ENCODE data around the gene EZH1. TPM values are rescaled to one million over a fixed set of nuclear protein-coding genes. Genes with fewer than 3 reads are reported as not detected.
A peak's percentile ranks its signal among the peaks of the same experiment; 100 is the strongest.

Gene EZH1
- total RNA-seq (10 to 100 TPM; 72.6 to 77.0 TPM), total RNA-seq (135 to 241 reads per million in 2 donors)

GRCh38 chr17:42744806-42745617 lies at the start of gene EZH1:
EZH1 (minus strand) TSS chr17:42745040; CDS start chr17:42728941, 16,099 bp downstream.
- H3K36me3 Mint-ChIP-seq (ENCODE audit: low read depth) = no peaks in the 10 kb centered on the region
- peak within 1 kb of the TSS; percentile 86 for H3K27ac Mint-ChIP-seq
- H3K4me3 Mint-ChIP-seq = peak within 1 kb of the TSS; percentile 94
- no peaks in the 10 kb centered on the region for H3K9me3 ChIP-seq (ENCODE audit: control insufficient read depth, low read length, poor library complexity, severe bottlenecking)
- H3K4me1 Mint-ChIP-seq = peaks cover 15% of the 10 kb centered on the region
- DNase-seq = peak; percentile 89 to 93 (median 92)
- H3K27me3 Mint-ChIP-seq = peaks cover 19% of the 10 kb centered on the region
- peak; percentile 94 for ATAC-seq

GRCh38 chr17:42792545-42792944 lies 47.7 kb upstream of the EZH1 start:
- peaks cover 8% of the 10 kb centered on the region for H3K36me3 Mint-ChIP-seq (ENCODE audit: low read depth)
- DNase-seq (no peak), ATAC-seq (no peak)
- H3K27me3 Mint-ChIP-seq = peaks cover 17% of the 10 kb centered on the region
- no peak overlapping the region for H3K27ac Mint-ChIP-seq
- peaks cover 15% of the 10 kb centered on the region for H3K4me1 Mint-ChIP-seq
- H3K9me3 ChIP-seq (ENCODE audit: control insufficient read depth, low read length, poor library complexity, severe bottlenecking) = no peaks in the 10 kb centered on the region
- H3K4me3 Mint-ChIP-seq = no peak overlapping the region

- Mint-ChIP-seq H3K27ac (no peak overlapping the region), H3K36me3 (ENCODE audit: low read depth) (peaks cover 8% of the 10 kb centered on the region), H3K27me3 (peaks cover 23% of the 10 kb centered on the region), H3K4me3 (no peak overlapping the region), H3K4me1 (peaks cover 14% of the 10 kb centered on the region)
- ATAC-seq (no peak), DNase-seq (no peak)
- H3K9me3 ChIP-seq (ENCODE audit: control insufficient read depth, low read length, poor library complexity, severe bottlenecking) = no peaks in the 10 kb centered on the region
Observed at GRCh38 chr17:42791948-42792347, 47.1 kb upstream of the EZH1 start.

GRCh38 chr17:42787266-42787665 lies 42.4 kb upstream of the EZH1 start:
- Mint-ChIP-seq H3K4me1 (peaks cover 17% of the 10 kb centered on the region), H3K36me3 (ENCODE audit: low read depth) (peaks cover 12% of the 10 kb centered on the region), H3K27me3 (peaks cover 68% of the 10 kb centered on the region), H3K4me3 (no peak overlapping the region), H3K27ac (no peak overlapping the region)
- DNase-seq (no peak), ATAC-seq (no peak)
- H3K9me3 ChIP-seq (ENCODE audit: control insufficient read depth, low read length, poor library complexity, severe bottlenecking) = no peaks in the 10 kb centered on the region

- DNase-seq (no peak), ATAC-seq (peak; percentile 51)
- H3K36me3 Mint-ChIP-seq (ENCODE audit: low read depth) = peaks cover 12% of the 10 kb centered on the region
- H3K4me1 Mint-ChIP-seq = peaks cover 17% of the 10 kb centered on the region
- peak overlapping the region; percentile 50 for H3K4me3 Mint-ChIP-seq
- H3K27me3 Mint-ChIP-seq = peaks cover 77% of the 10 kb centered on the region
- H3K9me3 ChIP-seq (ENCODE audit: control insufficient read depth, low read length, poor library complexity, severe bottlenecking) = no peaks in the 10 kb centered on the region
- no peak overlapping the region for H3K27ac Mint-ChIP-seq
Observed at GRCh38 chr17:42784811-42785592, 40.2 kb upstream of the EZH1 start.

- Mint-ChIP-seq H3K4me3 (peak overlapping the region; percentile 50), H3K27ac (no peak overlapping the region), H3K4me1 (peaks cover 23% of the 10 kb centered on the region), H3K27me3 (peaks cover 83% of the 10 kb centered on the region), H3K36me3 (ENCODE audit: low read depth) (peaks cover 16% of the 10 kb centered on the region)
- no peak for ATAC-seq
- no peak for DNase-seq
- H3K9me3 ChIP-seq (ENCODE audit: control insufficient read depth, low read length, poor library complexity, severe bottlenecking) = no peaks in the 10 kb centered on the region
Observed at GRCh38 chr17:42784409-42784808, 39.6 kb upstream of the EZH1 start.

GRCh38 chr17:42783791-42784138 lies 38.9 kb upstream of the EZH1 start:
- Mint-ChIP-seq H3K27me3 (peaks cover 82% of the 10 kb centered on the region), H3K36me3 (ENCODE audit: low read depth) (peaks cover 18% of the 10 kb centered on the region), H3K4me1 (peaks cover 26% of the 10 kb centered on the region), H3K4me3 (peak overlapping the region; percentile 12), H3K27ac (no peak overlapping the region)
- H3K9me3 ChIP-seq (ENCODE audit: control insufficient read depth, low read length, poor library complexity, severe bottlenecking) = no peaks in the 10 kb centered on the region
- DNase-seq (no peak), ATAC-seq (no peak)

GRCh38 chr17:42783062-42783790 lies 38.4 kb upstream of the EZH1 start:
- Mint-ChIP-seq H3K4me3 (no peak overlapping the region), H3K27ac (no peak overlapping the region), H3K27me3 (peaks cover 76% of the 10 kb centered on the region), H3K4me1 (peaks cover 26% of the 10 kb centered on the region), H3K36me3 (ENCODE audit: low read depth) (peaks cover 18% of the 10 kb centered on the region)
- no peak for DNase-seq
- no peaks in the 10 kb centered on the region for H3K9me3 ChIP-seq (ENCODE audit: control insufficient read depth, low read length, poor library complexity, severe bottlenecking)
- ATAC-seq = no peak

- H3K9me3 ChIP-seq (ENCODE audit: control insufficient read depth, low read length, poor library complexity, severe bottlenecking) = no peaks in the 10 kb centered on the region
- peaks cover 68% of the 10 kb centered on the region for H3K27me3 Mint-ChIP-seq
- peaks cover 26% of the 10 kb centered on the region for H3K4me1 Mint-ChIP-seq
- no peak overlapping the region for H3K27ac Mint-ChIP-seq
- ATAC-seq (no peak), DNase-seq (no peak)
- peaks cover 19% of the 10 kb centered on the region for H3K36me3 Mint-ChIP-seq (ENCODE audit: low read depth)
- H3K4me3 Mint-ChIP-seq = no peak overlapping the region
Observed at GRCh38 chr17:42782166-42783061, 37.6 kb upstream of the EZH1 start.

- peaks cover 19% of the 10 kb centered on the region for H3K36me3 Mint-ChIP-seq (ENCODE audit: low read depth)
- H3K4me1 Mint-ChIP-seq = peaks cover 26% of the 10 kb centered on the region
- H3K9me3 ChIP-seq (ENCODE audit: control insufficient read depth, low read length, poor library complexity, severe bottlenecking) = no peaks in the 10 kb centered on the region
- DNase-seq (no peak), ATAC-seq (no peak)
- H3K27me3 Mint-ChIP-seq = peaks cover 61% of the 10 kb centered on the region
- no peak overlapping the region for H3K27ac Mint-ChIP-seq
- no peak overlapping the region for H3K4me3 Mint-ChIP-seq
Observed at GRCh38 chr17:42781639-42782165, 36.9 kb upstream of the EZH1 start.

- peaks cover 26% of the 10 kb centered on the region for H3K4me1 Mint-ChIP-seq
- H3K9me3 ChIP-seq (ENCODE audit: control insufficient read depth, low read length, poor library complexity, severe bottlenecking) = no peaks in the 10 kb centered on the region
- H3K27ac Mint-ChIP-seq = no peak overlapping the region
- DNase-seq = no peak
- peaks cover 54% of the 10 kb centered on the region for H3K27me3 Mint-ChIP-seq
- ATAC-seq = no peak
- H3K4me3 Mint-ChIP-seq = no peak overlapping the region
- peaks cover 19% of the 10 kb centered on the region for H3K36me3 Mint-ChIP-seq (ENCODE audit: low read depth)
Observed at GRCh38 chr17:42780851-42781638, 36.2 kb upstream of the EZH1 start.

All from T-helper 17 cell (primary cell).